ENCODE measurements around the gene ABCB10. TPM values are rescaled to one million over a fixed set of nuclear protein-coding genes. Genes with fewer than 3 reads are reported as not detected.

ABCB10 gene
- total RNA-seq = 11.0 and 12.3 TPM in 2 replicates

GRCh38 chr1:229558460-229559335 lies at the start of gene ABCB10:
Gene ABCB10, minus strand, starts transcription at chr1:229558707. Its CDS starts 55 bp downstream, at chr1:229558652.

GRCh38 chr1:229507951-229508822 lies 50.3 kb downstream of the ABCB10 start, which contains the start of gene NUP133:
Gene NUP133, minus strand, starts transcription at chr1:229508341. Its CDS starts 92 bp downstream, at chr1:229508249.

Other genes starting within 250 kb of the ABCB10 start
- gene CCSAP, start 215.7 kb downstream of the ABCB10 start, total RNA-seq = 3.6 and 5.9 TPM in 2 replicates
- not detected in 2 replicates for gene ACTA1, start 124.6 kb downstream of the ABCB10 start, total RNA-seq
- 28.6 and 33.9 TPM in 2 replicates for gene NUP133, start 50.4 kb downstream of the ABCB10 start, total RNA-seq
- 11.9 and 14.1 TPM in 2 replicates for gene TAF5L, start 67.4 kb upstream of the ABCB10 start, total RNA-seq
- 7.1 and 9.0 TPM in 2 replicates for gene URB2, start 67.5 kb upstream of the ABCB10 start, total RNA-seq